GM18526 (cell line): ENCODE measurements around the gene FILIP1.

ENCODE experiments used
- POLR2A ChIP-seq: IDR thresholded peaks from 3 replicates; pipeline ENCODE4 v1.6.1; 2011; ENCODE audit not compliant: insufficient read length; ENCODE audit errors: extremely low read depth

Gene FILIP1

GRCh38 chr6:75268121-75268987 is 225.2 kb downstream of the FILIP1 start:
- TF ChIP-seq POLR2A = no peak

GRCh38 chr6:75267461-75267860 is 226.1 kb downstream of the FILIP1 start:
- TF ChIP-seq POLR2A = no peak

GRCh38 chr6:75266716-75267291 is 226.8 kb downstream of the FILIP1 start:
- TF ChIP-seq POLR2A = no peak

GRCh38 chr6:75263401-75263750 is 230.2 kb downstream of the FILIP1 start:
- no peak for TF ChIP-seq POLR2A

DNA sequence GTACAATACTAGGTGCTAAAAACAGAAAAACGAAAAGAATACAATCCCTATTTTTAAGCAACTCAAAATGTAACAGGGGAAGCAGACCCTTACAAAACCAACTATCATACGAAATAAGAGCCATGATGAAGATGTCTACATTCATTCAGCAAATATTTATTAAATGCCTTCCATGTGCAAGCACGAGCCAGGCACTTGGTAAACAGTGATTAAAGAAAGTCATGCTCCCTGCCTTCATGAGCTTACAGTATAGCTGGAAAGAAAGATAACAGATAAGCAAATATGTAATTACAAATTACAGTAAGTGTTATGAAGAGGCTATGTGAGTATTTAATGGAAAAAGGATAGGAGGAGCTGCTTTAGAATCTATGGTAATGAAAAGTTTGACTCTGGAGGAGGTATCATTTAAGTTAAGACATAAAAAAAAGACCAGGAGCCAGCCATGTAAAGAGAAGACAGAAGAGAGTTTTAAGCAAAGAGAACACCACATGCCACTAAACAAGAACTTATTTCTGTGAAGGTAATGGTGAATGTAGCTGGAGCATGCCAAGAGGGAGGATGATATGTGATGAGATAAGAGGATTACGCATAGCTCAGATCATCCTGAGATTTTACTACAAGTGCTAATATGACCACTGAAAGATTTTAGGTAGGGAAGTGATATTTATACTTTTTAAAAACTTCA is 230.7 kb downstream of the FILIP1 start:
- no peak for TF ChIP-seq POLR2A

GRCh38 chr6:75261299-75261698 is 232.3 kb downstream of the FILIP1 start:
- no peak for TF ChIP-seq POLR2A

- no peak for TF ChIP-seq POLR2A
Measured at GRCh38 chr6:75257343-75258087, 236.1 kb downstream of the FILIP1 start.

- TF ChIP-seq POLR2A = no peak
Measured at GRCh38 chr6:75250552-75250951, 243.0 kb downstream of the FILIP1 start.

DNA sequence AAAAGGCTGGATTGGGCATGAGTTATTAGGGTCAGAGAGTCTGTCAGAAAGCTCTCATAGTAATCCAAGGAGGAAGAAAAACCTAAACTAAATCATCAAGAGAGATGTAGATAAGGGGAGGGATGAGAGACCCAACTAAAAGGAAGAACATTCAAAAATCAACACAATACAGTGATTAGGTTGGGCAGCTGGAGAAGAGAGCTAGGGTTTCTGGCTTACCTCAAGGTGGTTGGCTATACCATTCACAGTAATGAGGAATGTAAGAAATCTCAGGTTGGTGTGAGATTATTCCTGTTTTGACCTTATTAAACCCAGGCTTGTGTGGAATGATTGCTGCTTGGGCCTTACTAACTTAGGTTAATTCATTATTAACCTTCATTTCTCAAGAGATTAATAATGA is 243.8 kb downstream of the FILIP1 start:
- TF ChIP-seq POLR2A = no peak

DNA sequence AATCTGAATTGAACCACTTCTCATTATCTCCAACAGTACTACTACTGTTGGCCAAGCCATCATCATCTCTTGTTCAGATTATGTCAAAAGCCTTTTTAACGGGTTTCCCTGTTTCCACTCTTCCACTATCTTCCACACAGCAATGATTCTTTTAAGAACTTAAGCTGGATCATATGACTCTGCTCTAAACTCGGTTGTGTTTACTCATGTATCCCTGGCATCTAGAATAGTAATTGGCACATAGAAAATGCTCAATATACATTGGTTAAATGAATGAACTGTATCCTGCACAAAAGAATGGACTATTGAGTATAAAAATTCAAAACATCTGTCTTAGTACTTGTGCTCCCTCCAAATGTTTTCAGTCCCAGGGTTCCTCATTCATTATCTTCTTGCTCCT is 247.2 kb downstream of the FILIP1 start:
- no peak for TF ChIP-seq POLR2A

GRCh38 chr6:75244063-75244584 is 249.5 kb downstream of the FILIP1 start:
- TF ChIP-seq POLR2A = no peak

- TF ChIP-seq POLR2A = peak; percentile 92
Measured at GRCh38 chr6:75243333-75244062, 250.1 kb downstream of the FILIP1 start, which contains the start of gene COX7A2. Gene COX7A2, minus strand, starts transcription at chr6:75243801. Its CDS starts 67 bp downstream, at chr6:75243734.
